ENCODE data around the gene HES4.
"Not testable (repeated sequence)": the region's sequence is repeated elsewhere in the genome, so short reads cannot be mapped to it uniquely, and the experiment has no call there.

Gene HES4

DNA sequence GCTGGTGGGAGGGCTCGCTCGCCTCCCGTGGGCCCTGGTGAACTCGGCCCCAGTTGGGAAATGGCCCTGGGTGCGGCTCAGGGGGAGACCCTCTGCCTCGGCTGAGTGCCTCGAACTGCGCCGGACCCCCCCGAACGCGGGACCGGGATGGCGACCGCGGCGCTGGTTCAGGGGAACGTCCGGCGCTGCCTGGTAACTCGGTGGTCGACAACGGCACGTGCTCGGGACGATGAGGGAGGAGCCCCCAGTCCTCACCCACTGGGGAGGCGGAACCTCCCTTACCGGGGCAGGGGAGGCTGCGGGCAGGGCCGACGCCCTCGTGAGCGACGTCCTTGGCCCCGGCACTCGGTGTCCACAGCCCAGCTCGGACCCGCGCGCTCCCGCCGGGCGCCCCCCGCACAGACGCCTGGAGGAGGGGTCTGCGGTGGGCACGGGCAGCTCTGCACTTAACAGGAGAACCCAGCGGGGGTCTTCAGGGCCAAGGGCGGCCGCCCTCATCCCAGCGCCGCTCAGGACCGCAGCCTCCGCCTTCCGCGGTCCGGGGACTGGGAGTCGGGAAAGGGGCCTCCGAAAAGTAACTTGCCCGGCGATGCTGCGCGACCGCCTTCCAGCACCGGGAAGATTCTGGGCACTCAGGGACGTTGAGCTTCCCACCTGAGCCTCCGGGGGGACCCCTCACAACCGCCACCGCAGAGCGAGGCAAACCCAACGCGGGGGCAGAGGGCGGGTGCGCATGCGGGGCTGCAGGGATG is 1.7 kb downstream of the HES4 start:
- no peak for DNase-seq (ENCODE audit: low read depth)

DNA sequence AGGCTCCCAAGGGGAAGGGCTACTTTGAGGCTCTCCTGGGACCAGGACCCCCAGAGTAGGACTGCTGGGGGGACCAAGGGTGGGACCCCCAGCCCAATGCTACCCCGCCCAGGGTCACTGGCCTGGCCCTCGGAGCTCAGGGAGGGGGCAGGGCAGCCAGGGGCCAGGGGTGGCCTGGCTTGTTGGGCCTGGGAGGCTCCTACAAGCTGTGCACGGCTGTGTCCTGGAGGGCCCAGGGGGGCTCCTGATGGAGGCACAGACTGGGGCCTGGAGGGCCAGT is 2.2 kb downstream of the HES4 start:
- DNase-seq (ENCODE audit: low read depth): no peak

DNA sequence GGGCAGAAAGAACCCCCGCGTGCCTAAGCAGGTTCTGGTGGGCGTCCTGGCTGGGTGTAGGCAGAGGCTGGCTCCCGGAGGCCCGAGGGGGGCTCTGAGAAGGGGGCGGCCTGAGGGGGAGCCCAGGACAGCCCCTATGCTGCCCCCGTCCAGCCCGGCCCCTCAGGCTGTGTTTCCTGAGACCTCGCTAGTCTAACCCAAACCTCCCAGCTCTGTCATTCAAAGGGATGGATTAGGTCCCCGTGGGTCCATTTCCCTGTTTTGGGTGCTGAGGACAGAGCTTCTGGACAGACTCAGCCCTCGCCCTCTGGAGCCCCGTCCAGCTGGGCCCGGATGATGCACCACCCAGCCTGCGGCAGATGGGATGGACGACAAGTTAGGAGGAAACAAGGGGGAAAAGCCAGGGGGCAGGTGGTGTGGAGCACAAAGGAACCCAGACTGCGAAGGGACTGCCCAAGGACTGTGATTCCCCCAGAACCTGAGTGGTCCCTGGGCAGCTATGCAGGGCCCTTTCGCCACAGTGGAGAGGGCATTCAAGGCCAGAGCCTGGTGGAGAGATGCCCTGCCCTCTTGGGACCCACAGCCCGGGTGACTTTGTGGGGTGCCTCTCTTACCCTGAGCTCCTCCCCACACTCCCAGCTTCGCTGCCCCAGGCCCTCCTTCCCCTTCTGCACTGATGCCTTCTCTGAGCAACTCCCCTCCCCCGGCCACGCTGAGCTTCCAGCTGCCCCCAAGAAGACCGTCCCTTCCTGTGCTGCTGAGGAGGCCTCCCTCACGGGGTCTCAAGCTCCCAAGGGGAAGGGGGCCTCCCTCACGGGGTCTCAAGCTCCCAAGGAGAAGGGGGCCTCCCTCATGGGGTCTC is 2.8 kb downstream of the HES4 start:
- DNase-seq (ENCODE audit: low read depth): no peak

DNA sequence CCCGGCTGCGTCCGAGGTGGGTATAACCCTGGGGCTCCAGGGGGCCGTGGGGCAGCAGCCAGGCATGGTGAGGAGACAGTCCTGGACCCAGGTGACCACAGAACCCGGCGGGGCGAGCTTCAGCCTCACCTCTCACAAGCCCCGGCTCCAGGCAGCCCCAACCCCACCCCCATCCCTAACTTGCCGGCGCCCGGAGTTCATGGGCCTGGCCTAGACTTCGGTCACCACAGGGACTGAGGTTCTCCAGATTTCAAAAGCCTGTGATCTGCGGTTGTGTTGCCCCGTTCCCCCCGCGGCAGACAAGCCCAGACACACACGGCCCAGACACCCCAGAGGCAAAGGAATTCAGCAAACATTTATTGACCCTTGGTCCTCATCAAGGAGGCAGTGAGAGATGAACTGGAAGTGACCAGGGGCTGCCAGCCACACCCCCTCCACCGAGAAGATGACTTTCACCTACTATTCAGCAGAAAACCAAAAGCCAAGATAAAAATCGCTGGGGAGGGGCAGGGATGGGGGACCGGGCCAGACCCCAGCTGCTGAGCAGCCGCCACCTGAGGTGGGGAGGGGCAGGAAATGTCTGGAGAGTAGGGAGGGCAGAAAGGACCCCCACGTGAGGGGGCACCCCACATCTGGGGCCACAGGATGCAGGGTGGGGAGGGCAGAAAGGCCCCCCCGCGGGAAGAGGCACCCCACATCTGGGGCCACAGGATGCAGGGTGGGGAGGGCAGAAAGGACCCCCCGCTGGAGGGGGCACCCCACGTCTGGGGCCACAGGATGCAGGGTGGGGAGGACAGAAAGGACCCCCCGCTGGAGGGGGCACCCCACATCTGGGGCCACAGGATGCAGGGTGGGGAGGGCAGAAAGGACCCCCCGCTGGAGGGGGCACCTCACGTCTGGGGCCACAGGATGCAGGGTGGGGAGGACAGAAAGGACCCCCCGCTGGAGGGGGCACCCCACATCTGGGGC is 3.9 kb downstream of the HES4 start:
- no peak for DNase-seq (ENCODE audit: low read depth)

DNA sequence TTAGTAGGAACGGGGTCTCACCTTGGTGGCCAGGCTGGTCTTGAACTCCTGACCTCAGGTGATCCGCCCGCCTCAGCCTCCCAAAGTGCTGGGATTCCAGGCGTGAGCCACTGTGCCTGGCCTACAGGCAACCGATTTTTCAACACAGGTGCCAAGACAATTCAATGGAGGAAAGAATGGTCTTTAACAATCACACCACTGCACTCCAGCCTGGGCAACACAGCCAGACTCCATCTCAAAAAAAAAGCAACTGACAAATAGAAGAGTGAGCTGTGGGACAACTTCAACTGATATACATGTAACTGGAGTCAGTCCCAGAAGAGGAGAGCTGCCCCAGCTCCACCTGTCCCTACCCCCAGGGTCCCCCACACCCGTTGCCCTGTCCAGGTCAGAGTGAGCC is 5.4 kb downstream of the HES4 start:
- not testable (repeated sequence) for DNase-seq (ENCODE audit: low read depth)

DNA sequence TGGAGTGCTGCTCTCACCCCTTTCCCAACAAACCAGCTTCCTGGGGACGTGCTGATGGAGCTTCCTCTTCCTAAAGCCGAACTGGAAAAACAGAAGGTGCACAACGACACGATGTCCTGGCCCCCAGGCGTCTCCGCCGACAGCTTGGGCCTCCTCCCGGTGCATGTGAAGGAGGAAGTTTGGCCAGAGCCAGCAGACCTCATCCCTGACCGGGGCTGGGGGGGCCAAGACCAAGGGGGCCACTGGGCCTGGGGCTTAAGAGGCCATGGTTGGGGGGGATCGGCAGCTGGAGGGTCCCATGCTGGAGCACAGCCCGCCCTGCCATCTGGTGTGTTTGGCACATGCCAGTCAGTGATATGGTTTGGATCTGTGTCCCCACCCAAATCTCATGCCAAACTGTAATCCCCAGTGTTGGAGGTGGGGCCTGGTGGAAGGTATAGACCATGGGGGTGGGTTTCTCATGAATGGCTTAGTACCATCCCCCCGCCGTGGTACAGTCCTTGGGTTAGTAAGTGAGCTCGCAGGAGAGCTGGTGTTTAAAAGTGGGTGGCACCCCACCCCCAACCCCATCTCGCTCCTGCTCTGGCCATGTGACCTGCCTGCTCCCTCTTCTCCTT is 6.4 kb downstream of the HES4 start:
- no peak for DNase-seq (ENCODE audit: low read depth)

DNA sequence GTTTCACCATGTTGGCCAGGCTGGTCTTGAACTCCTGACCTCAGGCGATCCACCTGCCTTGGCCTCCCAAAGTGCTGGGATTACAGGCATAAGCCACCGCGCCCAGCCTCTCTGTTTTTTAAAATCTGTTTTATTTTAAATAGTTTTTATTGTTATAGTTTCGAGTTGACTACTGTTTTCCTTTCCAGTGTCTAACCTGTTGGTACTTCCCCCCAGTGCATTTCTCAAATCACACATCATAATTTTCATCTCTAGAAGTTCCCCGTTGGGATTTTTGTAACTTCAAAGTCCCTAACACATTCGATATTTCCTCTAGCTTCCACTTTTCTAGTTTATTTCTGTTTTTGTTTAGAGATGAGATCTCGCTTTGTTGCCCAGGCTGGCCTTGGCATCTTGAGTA is 7.5 kb downstream of the HES4 start:
- DNase-seq (ENCODE audit: low read depth): no peak

DNA sequence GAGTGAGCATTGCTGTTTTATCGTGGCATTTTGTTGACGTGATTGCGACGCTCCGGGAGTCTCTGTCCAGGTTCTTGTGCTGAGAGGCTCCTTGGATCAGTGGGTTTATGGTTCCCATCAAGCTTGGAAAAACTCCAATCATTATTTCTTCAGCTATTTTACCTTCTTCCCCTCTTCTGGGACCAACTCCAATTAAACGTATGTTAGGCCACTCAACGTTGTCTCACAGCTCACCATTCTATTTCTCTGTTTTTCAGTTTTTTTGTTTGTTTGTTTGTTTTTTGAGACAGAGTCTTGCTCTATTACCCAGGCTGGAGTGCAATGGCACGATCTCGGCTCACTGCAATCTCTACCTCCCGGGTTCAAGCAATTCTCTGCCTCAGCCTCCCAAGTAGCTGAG is 8.0 kb downstream of the HES4 start:
- DNase-seq (ENCODE audit: low read depth): no peak

DNA sequence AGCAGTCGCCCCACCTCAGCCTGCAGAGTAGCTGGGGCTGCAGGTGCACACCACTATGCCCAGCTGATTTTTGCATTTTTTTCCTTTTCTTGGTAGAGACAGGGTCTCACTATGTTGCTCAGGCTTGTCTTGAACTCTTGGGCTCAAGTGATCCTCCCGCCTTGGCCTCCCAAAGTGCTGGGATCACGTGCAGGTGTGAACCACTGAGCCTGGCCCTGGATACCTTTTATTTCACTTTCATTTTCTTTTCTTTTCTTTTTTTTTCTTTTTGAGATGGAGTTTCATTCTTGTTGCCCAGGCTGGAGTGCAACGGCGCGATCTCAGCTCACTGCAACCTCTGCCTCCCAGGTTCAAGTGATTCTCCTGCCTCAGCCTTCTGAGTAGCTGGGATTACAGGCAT is 8.6 kb downstream of the HES4 start:
- DNase-seq (ENCODE audit: low read depth): not testable (repeated sequence)

DNA sequence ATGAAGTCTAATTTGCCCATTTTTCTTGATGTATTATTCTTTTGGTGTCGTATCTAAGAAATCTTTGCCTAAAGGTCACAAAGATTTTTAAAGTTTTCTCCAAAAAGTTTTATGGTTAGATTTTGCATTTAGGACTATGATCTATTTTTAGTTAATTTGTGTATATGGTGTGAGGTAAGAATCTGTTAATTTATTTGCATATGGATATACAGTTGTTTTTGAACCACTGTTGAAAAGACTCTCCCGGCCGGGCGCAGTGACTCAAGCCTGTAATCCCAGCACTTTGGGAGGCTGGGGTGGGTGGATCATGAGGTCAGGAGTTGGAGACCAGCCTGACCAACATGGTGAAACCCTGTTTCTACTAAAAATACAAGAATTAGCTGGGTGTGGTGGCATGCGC is 11.8 kb downstream of the HES4 start:
- DNase-seq (ENCODE audit: low read depth): not testable (repeated sequence)

DNA sequence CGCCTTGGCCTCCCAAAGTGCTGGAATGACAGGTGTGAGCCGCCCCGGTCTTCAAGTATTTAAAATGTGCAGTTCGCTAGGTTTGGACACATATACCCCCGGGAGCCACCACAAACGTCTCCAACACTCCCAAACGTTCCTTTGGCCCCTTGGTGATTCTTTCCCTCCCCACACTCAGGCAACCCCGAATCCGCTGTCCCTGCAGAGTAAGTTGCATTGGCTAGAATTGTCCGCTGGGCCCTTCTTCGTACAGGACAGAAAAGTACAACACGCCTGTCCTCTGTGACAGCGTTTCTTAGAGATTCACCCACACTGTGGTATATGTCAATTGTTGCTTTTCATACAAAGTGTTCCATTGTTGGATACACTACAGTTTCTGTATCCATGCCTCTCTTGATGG is 14.8 kb downstream of the HES4 start:
- no peak for DNase-seq (ENCODE audit: low read depth)

DNA sequence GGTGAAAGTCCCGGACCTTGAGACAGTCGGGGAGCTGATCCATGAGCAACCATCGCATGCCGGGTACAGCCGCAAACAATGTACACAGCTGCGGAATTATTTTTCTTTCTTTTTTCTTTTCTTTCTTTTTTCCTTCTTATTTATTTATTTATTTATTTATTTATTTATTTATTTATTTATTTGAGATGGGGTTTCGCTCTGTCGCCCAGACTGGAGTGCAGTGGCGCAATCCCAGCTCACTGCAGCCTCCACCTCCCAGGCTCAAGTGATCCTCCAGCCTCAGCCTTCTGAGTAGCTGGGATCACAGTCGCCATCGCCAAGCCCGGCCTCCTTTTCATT is 15.5 kb downstream of the HES4 start:
- DNase-seq (ENCODE audit: low read depth): no peak

DNA sequence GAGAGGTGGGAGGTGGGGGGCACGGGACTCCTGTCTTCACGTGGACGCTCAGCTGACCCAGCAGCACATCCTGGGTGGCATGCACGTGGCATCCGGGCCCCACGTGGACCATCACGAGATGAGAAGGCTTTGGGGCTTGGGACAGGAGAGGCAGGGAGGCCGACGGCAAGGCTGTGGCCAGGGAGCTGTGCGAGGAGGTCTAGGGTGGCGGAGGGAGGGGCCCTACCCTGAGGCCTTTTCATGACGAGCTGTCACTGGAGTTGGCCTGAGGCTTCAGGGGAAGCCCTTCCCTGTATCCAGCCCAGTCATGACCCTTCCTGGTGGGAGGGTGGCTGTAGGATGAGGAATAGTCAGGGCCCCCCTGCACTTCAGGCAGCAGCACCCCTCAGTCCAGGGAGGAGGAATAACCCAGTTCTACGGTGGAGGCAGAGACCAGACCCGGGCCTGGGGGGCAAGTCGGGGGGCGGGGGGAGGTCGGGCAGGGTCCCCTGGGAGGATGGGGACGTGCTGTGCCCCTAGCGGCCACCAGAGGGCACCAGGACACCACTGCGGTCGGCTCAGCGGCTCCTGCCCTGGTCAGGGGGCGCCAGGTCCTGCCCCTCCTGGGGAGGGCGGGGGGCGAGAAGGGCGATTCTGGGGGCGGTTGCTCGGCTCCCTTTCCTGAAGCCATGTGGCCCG is 16.0 kb downstream of the HES4 start:
- no peak for DNase-seq (ENCODE audit: low read depth)

DNA sequence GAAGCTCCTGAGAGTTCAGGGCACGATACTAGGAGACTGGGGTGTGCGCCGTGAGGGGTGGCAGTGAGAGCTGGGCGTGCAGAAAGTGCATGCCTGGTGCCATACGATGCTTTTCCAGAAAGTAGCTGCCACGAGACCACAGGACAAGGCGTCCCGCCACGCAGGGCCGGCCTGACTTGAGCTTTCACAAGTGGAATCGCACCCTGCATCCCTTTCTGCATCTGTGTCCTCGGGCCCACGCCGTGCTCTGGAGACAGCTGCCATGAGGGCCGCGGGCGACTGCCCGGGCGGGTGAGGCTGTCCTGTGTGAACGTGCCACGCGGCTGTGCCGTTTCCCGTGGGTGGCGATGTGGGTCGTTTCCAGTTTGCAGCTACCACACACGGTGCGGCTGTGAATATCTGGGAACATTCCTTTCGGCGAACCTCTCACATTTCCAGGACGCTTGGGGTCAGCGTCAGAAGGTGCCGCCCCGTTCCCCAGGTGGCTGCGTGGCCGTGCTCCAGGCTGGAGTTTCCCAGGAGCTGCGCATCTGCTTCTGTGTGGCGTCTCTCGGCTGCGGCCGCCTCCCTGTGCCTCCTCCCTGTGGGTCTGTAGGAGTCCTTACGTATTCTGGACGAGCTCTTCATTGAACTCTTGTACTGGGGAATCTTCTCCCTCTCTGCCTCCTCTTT is 17.0 kb downstream of the HES4 start:
- DNase-seq (ENCODE audit: low read depth): no peak

DNA sequence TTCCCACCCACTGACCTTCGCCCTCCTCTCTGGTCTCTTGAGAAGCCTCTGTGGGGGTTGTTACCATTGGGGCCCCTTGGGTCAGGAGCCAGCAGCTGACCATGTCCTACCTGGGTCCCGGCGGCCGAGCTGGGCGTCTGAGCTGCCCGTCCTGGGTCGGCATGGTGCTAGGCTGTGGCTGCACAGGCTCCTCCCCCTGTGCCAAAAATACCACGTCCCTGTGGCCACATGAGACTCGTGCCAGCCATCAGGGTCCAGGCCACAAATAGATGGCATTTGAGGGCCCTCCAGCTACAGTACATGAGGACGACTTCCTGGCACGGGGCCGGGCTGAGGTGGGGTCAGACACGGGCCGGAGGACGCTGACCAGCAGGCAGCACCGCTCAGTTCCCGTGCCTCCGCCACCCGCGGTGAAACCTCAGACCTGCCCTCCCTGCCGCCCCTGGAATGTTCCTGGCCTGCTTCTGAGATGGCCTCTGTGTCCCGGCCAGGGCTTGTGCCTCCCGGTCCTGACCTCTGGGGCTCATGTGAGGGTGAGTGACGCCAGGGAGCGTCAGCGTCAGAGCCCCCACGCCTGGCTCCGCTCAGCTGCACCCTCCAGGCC is 17.8 kb downstream of the HES4 start, which contains the start of gene PERM1:
Gene PERM1, minus strand, starts transcription at position 139 of the 604 bp plus-strand sequence. CDS start 1,064 bp downstream, outside the sequence.
- DNase-seq (ENCODE audit: low read depth): no peak

DNA sequence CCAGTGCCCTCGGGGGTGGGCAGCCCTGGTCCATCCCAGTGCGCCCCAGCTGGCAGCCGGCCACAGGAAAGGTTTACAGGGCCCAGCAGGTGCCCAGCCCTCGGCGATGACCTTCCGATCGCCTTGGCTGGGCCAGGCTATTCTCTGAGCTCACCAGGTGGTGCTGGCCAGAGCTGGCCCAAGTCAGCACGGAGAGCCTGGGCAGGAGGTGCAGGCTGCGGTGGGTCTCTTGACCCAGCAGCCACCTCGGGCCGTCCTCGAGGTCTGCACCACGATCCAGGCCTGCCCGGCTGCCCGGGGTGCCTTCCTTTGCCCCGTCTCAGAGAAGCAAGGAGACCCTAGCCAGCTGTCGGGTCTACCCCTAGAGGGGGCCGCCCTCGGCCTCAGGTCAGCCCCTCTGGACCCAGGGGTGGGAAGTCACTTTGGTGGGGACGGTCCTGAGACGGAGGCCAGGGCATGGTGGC is 18.4 kb downstream of the HES4 start:
- DNase-seq (ENCODE audit: low read depth): no peak

DNA sequence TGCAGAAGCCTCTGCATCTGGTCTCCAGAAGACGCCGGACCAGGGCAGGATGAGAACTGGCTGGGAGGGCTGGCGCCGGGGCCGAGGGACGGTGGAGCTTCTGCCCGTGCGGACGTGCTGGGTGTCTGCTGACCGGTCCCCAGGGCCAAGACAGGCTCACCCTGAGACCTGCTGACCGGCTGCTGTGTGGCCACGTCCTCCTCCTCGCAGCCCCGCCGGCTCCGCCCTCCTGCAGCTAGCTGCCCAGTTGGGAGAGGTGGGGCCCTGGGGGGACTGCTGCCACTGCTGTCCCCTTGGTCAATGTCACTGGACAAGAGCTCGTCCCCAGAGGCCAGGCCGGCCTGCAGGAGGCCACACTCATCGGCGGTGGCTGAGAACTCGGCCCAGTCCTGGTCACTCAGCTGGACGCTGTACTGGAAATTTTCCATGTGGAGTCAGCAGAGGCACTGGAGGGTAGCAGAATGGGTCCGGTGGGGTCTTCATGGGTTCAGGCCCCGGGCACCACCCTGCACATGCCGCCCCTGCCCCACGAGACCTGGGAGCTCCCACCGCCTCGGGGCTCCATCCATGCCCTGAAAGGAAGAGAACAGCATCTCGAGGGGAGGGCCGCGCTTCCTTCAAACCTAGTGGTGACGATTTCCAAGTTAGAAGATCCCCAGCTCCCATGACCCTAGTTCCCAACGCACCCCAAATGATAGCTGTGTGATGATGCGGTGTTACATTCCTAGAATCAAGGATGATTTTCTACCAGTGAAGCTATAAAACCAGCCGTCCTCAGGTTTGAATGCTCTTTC is 19.1 kb downstream of the HES4 start:
- DNase-seq (ENCODE audit: low read depth): no peak

DNA sequence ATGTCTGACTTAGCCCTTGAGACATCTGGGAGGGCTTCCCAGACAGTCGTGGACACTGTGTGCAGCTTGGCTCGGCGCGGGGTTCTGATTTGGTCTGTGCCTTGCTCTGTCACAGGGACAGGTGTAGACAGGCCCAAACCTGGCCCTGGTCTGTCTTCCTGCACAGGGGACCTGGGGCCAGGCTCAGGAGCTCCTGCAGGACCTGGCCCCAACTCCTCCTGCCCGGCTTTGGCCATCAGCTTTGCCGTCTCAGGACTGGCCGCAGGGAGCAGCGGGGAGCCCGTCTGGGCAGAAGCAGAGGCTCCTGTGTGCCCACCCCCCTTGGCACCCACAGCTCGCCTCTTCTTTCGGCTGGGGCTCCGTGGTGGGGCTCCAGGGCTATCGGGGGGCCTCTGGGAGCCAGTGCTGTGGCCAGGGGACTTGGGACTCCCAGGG is 19.7 kb downstream of the HES4 start:
- DNase-seq (ENCODE audit: low read depth): no peak

DNA sequence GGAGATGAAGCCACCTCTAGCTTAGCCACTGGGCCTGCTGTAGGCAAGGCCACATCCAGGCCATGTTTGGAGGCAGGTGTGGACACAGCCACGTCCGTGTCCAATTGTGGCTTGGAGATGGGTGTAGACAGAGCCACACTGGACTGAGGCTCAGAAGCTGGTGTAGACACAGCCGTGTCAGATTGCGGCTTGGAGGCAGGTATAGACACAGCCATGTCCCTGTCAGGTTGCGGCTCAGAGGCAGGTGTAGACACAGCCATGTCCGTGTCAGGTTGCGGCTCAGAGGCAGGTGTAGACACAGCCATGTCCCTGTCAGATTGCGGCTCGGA is 20.2 kb downstream of the HES4 start:
- DNase-seq (ENCODE audit: low read depth): no peak
